Germinal center (tissue), 1 donor: ENCODE results near the gene HSD17B1.
"Not testable (repeated sequence)": the region's sequence is repeated elsewhere in the genome, so short reads cannot be mapped to it uniquely, and the experiment has no call there.

ENCODE experiments used
- DNase-seq: peaks from one replicate; pipeline ENCODE4 v3.0.0; 2012; ENCODE audit warnings: mixed read lengths, low spot score

HSD17B1 gene, protein sequence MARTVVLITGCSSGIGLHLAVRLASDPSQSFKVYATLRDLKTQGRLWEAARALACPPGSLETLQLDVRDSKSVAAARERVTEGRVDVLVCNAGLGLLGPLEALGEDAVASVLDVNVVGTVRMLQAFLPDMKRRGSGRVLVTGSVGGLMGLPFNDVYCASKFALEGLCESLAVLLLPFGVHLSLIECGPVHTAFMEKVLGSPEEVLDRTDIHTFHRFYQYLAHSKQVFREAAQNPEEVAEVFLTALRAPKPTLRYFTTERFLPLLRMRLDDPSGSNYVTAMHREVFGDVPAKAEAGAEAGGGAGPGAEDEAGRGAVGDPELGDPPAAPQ

DNA sequence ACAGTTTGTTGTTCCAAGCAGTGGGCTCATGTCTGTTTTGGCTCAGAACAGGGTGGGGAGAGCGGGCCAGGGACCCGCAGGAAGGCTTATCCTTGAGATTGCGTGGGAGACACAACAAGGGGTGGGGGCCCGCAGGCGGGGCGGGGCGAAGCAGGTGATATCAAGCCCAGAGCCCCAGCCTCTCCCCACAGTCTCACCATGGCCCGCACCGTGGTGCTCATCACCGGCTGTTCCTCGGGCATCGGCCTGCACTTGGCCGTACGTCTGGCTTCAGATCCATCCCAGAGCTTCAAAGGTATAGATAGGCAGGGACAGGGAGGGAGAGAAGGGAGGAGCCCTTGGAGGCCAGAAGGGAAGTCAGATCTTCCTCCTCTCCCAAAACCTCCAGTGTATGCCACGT, at the start of gene HSD17B1:
TSS of gene HSD17B1 (plus strand) at position 188 of the 400 bp plus-strand sequence. CDS start at position 199, 11 bp downstream.
- DNase-seq: not testable (repeated sequence)

DNA sequence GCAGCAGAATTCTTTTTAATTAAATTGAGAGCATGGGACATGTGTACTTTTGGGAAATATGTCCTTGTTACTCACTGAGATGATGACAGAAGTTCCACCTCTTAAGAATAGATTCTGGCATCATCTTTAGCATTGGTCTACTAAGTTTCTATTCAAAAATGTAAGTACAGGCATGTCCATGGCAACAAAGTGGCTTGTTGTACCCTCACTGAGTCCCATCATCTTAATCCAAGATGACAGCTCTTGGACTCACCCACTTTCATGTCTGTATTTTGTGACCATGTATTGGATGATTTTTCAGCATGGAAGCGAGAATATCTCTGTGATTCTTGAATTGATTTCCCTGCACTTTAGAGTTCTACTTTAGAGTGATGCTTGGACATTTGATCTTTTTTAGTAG, 49.8 kb upstream of the HSD17B1 start:
- DNase-seq: no peak

DNA sequence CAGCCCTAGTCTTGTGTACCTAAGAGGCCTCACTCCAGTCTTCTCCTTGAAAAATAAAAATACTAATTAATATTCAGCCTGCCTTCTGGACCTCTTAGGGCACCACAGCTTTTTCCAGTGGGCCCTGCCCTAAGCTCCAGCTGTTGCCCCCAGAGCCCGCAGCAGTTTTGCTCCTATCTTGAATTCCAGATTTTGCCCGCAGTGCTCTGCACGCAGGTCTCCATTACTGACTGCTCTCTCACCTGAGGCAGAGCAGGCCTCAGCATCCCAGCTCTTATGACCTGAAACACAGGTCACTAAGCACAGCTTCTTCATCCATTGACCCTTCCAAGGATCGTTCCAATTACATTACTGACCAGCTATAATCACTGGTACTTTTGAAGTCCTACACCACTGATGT, 45.1 kb upstream of the HSD17B1 start:
- DNase-seq: no peak

DNA sequence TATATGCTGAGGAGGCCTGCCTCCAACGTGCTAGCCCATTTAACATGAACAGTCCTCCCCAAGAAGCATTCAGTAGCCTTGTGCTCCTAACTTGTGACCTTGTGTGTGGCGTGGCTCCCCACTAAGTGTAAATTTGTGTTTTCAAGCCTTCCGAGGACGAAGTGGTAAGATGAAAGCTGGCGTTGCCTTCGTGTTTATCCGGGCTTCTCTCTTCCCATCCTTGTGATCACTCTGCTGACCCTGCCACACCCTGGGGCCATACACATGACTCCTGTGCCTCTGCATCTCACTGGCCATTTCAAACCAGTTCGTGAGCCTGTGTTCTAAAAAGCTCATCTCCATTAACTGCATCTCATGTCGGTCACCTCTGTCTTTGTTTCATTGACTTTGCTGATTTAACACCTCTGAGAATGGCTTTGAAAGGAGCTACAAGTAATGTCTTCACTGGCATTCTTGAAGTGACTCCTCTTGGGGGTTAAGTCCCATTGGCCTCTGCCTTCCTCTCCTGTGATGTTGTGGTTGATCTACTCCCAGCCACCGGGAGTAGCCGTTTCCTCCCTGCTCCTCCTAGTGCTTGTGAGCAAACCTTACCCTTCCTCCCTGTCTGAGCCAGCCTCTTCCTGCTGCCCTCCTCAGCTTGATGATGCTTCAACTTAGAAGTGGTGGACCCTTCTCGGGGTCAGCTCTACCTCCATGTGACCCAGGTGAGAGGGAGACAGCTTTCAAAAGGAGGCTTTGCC, 44.1 kb upstream of the HSD17B1 start:
- DNase-seq: no peak

DNA sequence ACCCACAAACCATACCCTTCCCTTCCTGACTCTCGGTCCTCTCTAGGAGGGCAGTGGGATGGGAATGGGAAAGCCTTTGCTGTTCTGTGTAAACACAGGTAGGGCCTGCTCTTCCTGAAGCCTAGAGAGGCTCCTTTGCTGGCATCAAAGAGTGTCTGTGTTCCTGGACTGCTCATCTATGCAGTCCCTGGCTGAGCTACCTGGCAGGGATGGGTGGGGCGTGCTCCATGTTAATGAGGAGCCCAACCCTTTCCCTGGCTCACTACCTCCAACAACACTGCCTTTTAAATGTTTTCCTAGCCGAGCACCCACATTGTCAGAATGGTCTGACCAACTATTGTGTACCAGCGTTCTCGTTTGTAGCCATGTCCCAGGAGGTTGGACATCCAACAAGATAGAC, 43.3 kb upstream of the HSD17B1 start:
- DNase-seq: no peak

DNA sequence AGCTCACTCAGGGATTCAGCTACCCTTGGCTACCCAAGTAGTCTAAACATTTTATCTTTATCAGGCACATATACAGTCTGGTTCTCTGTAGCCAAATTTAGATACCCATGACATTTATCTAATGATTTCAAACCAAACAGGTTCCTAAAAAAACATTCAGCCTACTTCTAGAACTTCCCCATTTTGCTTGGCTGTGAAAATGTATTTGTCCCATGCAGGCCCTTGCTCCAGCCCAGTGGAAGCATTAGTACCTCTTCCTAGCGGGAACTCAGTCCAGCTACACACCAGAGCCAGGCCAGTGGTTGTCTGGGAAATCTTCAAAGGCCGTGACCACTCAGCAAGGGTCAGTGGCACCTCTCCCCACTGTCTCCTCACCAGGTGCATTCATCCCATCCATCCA, 42.9 kb upstream of the HSD17B1 start:
- DNase-seq: no peak

DNA sequence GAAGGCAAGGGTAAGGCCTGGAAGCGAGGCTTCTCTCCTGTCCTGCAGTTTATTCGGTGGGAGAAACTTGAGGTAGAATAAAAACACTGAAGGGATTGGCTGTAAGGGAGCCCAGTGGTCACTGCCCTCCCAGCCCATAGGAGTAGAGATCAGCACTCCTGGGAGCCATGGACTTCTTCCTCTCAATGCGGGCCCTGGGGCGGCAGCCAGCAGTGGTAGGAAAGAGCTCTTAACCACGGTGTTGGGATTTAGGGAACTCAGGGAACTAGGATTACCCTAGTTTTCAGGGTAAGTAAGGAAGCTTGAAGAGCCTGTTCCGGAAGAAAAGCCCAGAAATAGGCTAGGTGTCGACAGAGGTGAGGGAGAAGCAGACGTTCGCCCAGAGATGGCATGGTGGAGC, 40.5 kb upstream of the HSD17B1 start:
- DNase-seq: no peak

DNA sequence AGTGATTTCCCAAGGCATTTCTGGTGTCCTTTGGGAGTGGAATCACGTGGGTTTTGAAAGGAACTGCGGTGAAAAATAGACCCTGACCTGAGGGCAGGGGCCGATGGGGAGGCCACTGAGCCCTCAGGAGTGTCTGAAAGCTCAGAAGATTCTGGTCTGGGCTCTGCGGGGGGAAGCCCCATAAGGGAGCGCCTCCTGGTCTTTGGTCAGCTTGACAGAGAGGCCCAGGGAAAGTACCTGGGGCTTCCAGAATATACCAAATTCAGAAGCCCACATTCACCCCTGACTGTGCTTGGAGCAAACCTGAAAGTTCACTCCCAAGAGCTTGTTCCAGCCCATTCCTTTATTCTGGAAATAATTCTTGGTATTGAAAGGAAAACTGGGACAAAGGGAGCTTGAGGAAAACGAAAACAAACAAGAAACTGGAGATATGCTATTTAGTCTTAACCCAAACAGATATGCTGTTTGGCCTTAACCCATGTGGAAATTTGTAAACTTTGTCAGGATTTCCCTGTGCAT, 39.9 kb upstream of the HSD17B1 start:
- DNase-seq: no peak

DNA sequence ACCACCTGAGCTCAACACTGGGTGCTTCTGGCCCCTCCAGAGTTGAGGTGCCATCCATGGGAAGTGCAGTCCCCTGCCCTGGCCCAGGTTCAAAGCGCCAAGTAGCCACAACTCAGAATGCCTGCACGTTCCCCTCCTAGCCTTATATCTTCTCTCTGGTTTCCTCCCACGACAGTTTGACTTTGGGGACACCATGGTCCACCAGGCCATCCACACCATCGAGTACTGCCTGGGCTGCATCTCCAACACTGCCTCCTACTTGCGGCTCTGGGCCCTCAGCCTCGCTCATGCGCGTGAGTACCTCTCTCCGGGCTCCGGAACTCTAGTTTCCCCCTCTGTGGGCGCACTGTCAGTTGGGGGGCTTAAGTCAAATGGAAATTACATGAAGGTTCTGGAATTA, 39.0 kb upstream of the HSD17B1 start:
- DNase-seq: no peak

DNA sequence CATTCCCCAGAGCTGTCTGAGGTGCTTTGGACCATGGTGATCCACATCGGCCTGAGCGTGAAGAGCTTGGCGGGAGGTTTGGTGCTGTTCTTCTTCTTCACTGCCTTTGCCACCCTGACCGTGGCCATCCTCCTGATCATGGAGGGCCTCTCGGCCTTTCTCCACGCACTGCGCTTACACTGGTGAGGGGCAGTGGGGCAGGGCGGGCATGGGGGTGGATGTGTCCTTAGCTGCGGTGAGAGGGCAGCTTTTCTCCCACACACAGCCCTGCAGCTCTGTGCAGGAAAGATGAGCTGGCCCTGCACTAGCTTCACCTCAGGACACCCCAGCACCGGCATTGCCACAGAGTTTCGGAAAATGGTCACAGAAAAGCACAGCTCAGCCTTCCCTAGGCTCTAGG, 38.4 kb upstream of the HSD17B1 start:
- no peak for DNase-seq

DNA sequence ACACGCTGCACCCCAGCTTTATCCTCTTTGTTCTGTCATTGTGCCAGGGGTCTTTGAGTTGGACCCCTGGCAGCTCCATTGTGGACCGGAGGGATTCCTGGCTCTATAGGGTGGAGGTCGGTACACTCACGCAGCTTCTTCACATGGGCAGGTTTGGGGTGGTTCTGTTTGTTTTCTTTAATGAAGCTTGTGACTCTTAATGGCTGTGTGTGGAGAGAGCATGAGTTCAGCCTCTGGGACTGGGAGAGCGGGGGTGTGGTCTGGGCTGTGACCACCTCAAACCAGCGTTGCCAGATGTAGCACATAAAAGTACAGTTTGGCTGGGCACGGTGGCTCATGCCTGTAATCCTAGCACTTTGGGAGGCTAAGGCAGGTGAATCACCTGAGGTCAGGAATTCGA, 37.9 kb upstream of the HSD17B1 start:
- no peak for DNase-seq

DNA sequence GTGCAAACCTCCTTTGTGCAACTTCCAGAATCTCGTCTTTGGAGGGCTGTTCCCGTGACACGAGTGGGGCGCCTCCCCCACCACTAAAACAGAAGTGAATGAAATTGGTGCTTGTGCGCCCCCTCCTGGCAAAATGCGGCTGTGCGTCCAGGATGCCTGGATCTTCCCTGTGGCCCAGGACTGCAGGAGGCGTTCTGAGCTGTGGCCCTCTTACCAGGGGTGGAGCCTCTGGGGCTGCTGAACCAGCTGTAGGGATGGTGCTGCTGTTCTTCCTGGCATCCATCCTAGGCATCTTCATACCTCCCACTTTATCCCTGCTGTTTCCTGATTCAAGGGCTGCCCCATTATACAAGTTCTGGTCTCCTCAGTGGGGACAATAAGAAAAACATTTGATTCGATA, 35.2 kb upstream of the HSD17B1 start:
- peak; percentile 89 for DNase-seq

DNA sequence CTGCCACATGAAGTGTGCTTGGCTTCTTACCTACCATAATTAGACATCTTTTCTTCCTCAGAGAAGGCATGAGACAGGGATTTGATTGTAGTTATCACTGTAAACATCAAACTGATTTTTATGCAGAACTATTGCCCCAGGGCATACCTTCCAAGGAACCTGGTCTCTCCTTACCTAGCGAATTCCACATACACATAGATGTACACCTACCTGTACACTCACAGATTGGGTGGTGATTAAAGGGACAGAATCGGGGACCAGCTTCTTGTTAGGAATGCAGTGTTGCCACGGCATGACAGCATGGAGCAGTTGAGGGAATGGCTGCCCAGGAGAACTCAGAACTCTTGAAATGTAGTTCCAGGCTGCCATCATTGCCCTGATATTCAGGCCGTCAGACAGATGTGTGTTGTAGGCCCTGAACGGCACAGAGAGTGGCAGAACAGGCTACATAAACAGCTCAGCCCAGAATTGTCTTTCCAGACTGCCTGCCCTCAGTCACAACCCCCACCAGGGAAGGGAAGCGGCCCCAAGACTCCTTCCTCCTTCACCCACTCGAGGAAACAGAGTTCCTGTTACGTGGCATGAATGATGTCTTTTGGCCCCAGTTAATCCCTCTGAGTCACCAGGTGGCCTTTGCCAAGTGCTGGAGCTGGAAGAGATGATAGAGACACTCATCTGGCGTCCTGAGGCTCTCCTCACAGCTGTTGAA, 34.5 kb upstream of the HSD17B1 start:
- no peak for DNase-seq

DNA sequence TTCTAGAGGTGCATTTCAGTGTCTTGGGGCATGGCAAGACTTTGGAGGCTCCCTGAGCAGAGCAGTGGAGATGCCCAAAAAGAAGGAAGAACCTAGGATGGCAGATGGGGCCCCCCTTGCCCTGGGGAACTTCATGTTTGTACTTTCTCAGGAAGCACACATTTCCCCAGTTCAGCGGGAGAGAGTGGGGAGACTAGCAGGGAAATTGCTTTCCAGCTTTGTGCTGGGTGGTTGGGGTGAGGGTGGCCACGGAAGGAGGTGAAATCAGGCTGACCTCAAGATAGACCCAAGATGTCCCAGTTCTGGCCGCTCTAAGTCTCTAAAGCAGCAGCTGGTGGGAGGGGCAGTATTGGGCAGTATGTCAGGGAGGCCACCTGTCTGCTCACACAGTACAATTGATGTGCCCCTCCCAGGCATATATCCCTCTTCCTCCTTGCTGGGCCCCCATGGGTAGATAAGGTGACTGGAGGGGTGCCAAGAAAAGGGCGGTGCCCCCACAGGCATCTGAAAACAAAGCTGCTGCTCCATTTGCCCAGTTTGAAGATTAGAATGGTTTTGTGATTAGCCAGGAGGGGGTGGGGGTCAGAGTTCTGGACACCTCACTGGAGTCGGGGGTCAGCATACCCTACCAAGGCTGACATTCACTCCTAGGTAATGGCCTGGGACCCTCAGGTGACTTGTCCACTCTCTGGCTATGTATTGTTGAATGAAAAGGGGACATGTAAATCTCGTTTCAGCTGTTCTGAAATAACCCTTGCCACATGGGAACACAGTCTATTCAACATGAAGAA, 33.8 kb upstream of the HSD17B1 start:
- DNase-seq: no peak

DNA sequence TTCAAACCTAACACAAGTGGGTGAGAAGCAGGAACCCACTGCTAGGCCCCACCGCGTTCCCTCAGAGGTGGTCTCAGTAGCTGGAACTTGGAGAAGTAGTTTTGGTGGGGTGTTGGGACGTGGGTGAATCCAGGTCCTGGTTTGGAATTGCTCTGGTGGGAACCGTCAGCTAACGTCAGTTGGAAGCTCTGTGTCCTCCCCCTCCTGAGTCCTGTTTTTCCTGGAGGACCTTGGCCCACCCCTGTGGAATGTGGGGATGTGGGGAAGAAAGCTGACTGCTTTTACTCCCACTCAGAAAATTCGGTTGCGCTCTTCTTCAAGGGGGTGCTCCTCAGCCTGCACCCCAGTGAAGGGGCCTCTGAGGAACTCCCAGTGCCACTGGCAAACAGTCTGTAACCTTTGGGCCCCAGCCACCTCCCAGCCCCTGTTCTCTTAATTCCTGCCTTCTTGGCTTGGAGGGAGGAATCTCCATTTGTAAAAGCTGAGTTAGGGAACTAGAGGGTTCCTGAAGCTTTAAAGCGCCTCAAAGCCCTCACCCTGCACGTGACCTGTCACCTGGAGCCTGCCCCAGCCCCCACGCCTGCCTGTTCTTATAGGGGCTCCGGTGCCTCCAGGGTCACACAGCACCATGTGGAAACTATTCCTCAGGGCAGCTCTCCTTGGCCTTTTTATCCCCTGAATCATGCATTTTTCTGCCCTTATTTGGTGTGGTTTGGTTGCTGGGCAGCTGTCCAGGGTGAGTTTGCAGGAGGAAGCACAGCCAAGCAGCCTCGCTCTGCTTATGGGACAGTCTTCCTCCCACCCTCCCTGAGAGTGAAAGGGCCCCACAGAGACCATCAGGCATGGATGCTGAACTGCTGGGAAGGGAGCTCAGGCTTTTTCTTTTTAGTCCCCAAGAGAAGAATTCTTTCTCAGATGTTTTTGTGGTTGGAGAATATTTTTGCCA, 32.9 kb upstream of the HSD17B1 start:
- no peak for DNase-seq

DNA sequence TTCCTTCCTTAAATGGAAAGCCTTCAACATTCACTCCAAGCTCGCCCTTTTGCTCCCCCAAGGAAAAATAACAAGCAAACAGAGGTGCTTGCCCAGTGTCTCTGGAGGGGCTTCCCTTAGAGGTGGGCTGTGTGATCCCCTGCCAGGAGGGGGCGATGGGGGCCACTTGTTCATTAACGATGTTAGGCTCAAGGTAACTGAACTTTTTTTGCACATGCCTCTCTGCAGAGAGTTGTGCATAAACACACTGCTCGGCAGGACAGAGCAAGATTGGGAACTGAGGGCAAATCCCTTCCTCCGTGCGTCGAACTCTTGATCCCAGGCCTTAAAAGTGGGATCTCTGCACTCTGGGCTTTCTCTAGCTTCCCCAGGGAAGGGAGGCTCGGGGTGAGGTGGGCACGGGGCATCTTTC, 32.2 kb upstream of the HSD17B1 start:
- no peak for DNase-seq

DNA sequence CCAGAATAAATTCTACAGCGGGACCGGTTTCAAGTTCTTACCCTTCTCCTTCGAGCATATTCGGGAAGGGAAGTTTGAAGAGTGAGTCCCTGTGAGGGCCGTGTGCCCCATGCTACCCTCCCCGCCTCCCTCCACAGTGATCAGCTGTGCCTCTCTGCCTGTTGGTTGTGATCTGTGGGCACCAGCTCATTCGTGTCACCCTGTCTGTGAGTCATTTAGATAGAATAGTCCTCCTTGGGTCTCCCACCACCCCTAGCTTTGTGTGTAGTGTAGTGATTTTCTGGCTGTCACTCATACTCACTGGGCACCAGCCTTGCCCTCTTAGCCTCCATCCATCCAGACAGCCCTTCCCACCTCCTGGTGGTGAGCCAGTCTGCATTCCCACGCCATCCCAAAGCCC, 31.7 kb upstream of the HSD17B1 start:
- DNase-seq: no peak

DNA sequence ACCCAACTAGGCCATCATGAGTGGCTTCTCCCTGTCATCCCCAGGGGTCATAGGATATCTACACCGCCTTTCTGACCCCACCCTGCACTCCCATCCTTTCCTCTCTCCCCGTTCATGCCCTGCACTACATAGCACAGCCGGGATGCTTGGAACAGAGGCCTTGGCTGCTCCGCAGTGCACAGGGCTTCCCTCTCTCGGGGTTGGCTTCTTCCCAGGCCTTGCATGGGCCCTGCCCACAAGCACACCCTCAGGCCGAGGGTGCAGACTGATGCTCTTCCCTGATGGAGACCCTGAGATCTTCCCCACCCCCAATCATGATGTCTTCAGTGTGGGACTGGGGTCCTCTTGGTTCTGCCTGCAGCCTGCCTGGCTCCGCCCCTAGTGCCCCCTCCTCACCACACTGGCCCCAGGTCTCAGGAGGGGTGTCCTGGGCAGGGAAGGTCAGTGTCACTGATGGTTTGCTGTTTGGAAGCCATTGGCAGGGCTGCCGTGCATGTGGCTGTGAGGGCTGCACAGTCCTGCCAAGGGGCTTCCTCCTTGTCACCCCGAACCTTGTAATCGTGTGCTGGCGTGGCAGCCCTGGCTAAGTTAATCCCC, 31.0 kb upstream of the HSD17B1 start:
- DNase-seq: no peak

DNA sequence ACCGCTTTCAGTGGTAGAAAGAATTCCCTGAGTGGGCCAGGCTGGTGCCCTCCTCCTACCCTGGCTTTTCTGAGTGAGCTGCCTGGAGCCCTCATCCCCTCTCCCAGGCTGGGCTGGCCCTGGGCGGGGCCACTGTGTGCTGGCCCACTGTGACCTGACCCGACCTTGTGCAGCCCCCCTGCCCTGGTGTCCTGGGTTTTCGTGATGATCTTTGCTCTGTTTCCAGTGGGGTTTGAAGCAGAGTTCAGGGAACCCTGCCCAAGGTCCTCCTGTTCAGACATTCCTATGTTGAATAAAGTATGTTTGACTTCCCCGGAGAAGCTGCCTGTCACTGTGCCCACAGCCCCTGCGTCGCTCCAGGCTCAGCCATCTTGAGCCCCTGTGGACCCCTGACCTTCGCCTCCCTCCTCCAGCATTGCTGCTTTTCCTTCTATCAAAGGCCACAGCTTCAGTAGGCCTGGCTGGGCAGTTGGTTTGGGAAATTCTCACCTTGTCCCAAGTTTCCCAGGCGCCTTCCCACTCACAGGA, 30.4 kb upstream of the HSD17B1 start:
- DNase-seq: no peak

DNA sequence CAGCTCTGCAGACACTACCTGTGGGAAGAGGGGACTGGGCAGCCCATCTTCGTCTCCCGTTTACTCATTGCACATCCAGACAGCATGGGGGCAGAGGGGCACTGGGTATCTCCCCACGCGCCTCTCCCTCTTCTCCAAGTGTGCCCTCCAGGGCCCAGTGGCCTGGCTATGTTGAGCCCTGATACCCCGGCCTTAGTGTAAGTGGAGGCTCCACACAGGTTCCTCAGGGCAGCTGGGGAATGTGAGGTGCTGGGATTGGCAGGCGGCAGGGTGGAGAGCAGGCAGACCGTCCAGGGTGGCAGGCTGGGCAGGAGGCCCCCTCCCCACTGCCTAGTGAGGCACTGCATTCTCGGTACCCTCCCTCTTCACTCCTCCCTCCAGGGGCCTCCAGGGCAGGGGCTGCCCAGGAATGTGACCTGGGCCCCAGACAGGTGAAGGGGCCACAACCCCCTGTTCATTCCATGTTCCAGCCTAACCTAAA, 29.9 kb upstream of the HSD17B1 start:
- no peak for DNase-seq
